GM21576 (cell line): Measurements from ENCODE around the gene MGMT.

Experiments
- ATAC-seq: cut with Tn5 transposase; IDR thresholded peaks from one replicate; pipeline ENCODE4 v1.9.1; 2021; ENCODE audit warnings: mild to moderate bottlenecking, moderate library complexity; ENCODE audit not compliant: unreplicated experiment

MGMT gene

GRCh38 chr10:129767751-129768150 lies 300.7 kb downstream of the MGMT start:
- ATAC-seq, result no peak

DNA sequence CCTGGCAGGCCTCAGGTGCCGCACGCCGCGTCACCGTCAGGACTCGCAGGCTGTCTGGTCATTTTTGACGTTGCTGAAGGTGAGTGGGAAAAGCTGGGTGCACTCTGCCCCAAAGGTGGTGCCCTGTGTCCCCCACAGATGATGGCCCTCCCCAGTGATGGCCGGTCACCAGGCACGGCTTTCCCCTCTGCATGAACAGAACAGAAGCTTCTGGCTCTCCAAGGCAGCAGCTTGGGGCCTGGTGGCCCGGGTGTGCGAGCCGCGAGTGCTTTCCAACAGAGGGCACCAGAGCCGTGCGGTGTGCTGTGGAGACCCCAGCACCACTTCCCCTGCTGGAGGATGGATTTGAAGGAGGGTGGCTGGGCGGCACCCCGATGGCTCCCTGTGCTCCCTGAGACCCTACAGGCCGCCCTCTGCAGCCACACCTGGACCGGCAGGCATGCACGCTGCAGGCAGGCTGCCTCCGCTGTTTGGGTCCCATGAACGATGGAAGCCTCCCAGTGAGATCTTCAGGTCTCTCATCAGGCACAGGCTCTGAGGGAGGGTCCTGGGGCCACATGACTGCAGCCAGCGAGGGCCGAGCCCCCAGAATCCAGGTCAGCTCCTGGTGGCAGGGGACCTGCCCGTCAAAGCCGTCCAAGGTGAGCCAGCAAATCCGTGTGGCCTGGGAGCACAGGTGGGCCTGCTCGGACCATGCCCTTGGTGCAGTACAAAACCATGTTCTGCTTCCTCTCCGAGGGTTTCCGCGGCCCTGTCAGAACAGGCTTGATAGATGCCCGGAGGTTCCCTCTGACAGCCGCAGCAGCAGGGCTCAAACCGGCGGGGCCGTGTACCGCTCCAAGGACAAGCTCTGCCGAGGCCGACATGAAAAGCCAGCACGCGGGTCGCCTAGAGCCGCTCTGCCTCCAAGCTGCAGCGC lies 301.7 kb downstream of the MGMT start:
- ATAC-seq, result no peak

GRCh38 chr10:129769381-129770116 lies 302.5 kb downstream of the MGMT start:
- ATAC-seq, result no peak

- ATAC-seq, result no peak
Measured at GRCh38 chr10:129770286-129770685, 303.2 kb downstream of the MGMT start.

GRCh38 chr10:129771024-129771423 lies 304.0 kb downstream of the MGMT start:
- no peak for ATAC-seq

GRCh38 chr10:129771576-129771975 lies 304.5 kb downstream of the MGMT start:
- no peak for ATAC-seq

DNA sequence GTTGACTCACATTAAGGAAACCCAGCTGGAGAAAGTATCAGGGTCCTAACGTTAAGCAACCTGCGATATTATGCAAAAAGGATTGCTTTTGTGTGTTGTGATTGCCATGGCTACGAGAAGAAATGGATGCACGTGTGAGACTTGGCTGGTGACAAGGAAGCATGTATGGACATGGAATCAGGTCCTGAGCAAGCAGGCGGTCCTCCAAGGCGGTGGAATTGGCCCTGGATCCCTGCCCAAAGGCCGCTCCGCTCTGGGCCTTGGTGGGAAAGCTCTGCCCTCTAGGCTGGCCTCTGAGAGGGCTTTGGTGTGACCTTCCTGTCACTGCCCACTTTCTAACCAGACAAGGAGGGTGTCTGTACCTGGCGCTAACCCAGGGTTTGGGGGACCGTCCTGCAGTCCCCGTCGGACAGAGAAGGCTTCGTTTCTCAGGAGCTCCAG lies 305.0 kb downstream of the MGMT start:
- ATAC-seq, result no peak

DNA sequence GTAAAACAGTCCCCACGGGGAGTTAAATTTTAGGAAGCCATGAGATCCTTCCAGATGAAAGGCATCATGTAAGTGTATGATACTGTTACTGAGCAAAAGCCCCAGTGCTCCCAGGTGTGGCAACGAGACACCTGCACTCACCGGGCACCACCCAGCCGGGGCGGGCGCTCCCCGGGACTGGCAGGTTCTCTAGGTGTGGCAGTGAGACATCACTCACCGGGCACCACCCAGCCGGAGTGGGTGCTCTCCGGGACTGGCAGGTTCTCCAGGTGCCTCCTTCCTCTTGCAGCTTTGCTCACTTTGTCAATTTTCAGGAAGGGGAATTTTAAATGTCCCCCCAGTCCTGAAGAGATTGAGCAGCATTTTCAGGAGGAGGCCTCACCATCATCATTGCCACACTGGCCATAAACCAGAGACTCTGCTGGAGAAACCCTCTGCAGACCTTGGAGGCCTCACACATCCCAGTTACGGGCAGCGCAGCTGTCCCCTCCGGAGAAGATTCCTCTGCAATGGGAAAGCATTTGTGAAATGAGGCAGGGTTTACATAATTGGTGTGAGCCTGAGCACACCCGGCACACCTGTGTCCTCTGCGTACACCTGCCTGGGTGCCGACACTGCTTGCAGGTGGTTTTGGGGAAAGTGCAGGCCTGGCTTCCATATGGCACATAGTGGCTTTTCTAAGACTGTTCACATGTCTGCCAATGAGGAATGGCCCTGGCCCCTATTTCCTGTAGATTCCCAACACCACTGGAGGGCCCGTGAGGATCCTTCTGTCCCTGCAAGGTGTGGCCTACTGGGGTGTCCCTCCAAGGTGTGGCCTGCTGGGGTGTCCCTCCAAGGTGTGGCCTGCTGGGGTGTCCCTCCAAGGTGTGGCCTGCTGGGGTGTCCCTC lies 305.7 kb downstream of the MGMT start:
- ATAC-seq, result no peak

GRCh38 chr10:129773359-129773990 lies 306.4 kb downstream of the MGMT start:
- no peak for ATAC-seq

- no peak for ATAC-seq
Measured at GRCh38 chr10:129774082-129774735, 307.2 kb downstream of the MGMT start.

GRCh38 chr10:129774736-129775401 lies 307.8 kb downstream of the MGMT start:
- ATAC-seq, result no peak

- no peak for ATAC-seq
Measured at GRCh38 chr10:129775681-129776080, 308.6 kb downstream of the MGMT start.

DNA sequence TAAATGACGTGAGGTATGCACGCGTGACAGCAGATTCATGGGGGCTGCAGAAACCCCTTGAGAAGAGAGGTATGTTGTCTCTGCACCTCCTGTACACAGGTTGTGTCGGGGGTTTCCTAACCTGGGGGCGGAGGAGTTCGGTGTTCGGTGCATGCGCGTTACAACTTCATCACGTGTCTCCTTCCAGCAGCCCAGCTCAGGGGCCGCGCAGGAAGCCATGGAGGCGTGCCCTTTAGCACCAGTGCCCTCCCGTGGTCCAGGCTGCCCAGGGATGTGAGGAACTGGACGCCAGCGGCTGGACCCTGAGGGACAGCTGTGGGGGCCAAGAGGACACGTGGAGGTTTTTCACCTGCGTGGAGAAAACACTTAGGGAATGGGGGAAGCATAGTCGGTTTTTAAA lies 310.6 kb downstream of the MGMT start:
- no peak for ATAC-seq

GRCh38 chr10:129778571-129778970 lies 311.5 kb downstream of the MGMT start:
- ATAC-seq, result no peak

- ATAC-seq, result no peak
Measured at GRCh38 chr10:129779126-129780111, 312.4 kb downstream of the MGMT start.

GRCh38 chr10:129780198-129780597 lies 313.2 kb downstream of the MGMT start:
- ATAC-seq, result no peak

- ATAC-seq, result no peak
Measured at GRCh38 chr10:129780901-129781795, 314.1 kb downstream of the MGMT start.
